ENCODE results near the gene UBD. TPM values are rescaled to one million over a fixed set of nuclear protein-coding genes. Genes with fewer than 3 reads are reported as not detected.

Gene UBD
- not detected in 2 replicates for total RNA-seq (2014; rRNA removed; shearing (Covaris generic); ENCODE audit: low replicate concordance)

DNA sequence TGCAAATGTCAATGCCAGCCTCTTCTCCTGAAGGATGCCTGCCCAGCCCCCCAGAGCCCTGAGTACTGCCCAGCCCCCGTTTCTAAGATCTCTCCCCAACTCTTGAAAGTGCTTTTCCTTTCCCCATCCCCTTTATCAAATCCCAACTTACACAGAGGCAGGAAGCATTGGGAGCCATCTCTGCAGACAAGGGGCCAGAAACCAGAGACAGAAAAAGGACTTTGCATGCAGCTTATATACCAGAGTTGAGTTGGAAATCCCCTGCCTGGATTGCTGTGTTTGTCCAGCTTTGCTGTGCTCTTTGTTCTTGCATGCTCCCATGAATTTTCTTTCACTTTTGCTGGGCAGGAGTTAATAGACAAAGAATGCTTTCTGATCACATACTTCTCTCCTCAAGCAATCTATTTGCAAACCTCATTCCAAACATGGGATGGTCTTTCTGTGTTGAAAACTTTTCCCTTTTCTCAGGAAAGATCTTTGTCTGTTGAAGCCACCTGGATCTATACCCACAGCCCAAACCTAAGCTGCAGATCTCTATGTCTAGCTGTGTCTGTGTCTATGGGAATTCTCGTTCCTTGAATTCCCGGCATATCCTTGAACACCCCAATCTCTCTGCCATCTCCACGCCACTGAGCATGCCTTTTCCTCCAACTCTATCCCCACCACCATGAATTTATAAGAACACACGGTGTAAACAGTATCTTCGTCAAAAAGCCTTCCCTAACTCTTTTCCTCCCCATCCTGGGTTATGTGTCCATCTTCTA is at the start of gene UBD:
Gene UBD (minus strand): TSS at position 209 of the 764 bp plus-strand sequence. CDS start 31 bp downstream, at position 178.
- H3K9me2 ChIP-seq (replicated peaks; ENCODE audit: insufficient read depth, low read length): no peaks in the 10 kb centered on the region
- H3K4me1 ChIP-seq (ENCODE audit: low read length): no peaks in the 10 kb centered on the region
- no peaks in the 10 kb centered on the region for H3K9me3 ChIP-seq (ENCODE audit: low read length)
- H3K27ac ChIP-seq (ENCODE audit: low read length): no peak within 1 kb of the TSS
- no peaks in the 10 kb centered on the region for H4K20me1 ChIP-seq (ENCODE audit: insufficient read depth, low read depth, low read length)
- no peak within 1 kb of the TSS for H3K9ac ChIP-seq (ENCODE audit: low read length)
- H3K79me2 ChIP-seq (ENCODE audit: low read length): no peaks in the 10 kb centered on the region
- H3K36me3 ChIP-seq (ENCODE audit: insufficient read depth, low read length): no peaks in the 10 kb centered on the region
- H3K4me2 ChIP-seq (ENCODE audit: low read depth, low read length, poor library complexity, severe bottlenecking): no peak within 1 kb of the TSS
- no peak for DNase-seq
- H2AFZ ChIP-seq (ENCODE audit: low read length): no peak within 1 kb of the TSS
- H3K4me3 ChIP-seq (ENCODE audit: low read length): no peak within 1 kb of the TSS
- H3K27me3 ChIP-seq (ENCODE audit: low read length): no peaks in the 10 kb centered on the region

DNA sequence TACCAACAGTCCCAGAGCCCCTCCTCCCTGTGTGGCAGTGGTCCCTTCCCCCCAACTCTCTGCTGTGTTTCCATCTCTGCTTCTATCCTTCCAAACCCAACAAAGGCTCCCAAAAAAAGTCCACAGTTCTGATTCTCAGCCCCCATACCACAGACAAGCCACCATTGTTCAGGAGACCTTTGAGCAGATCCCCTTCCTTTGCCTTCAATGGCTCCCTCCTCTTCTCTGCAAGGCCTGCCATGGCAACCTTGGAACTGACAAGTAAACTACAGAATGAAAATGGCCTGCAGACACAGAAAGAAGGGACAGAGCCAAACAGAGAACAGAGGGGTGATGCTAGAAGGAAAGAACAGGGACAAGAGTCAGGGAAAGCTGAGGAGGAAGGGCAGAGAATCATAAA is 48.6 kb upstream of the UBD start:
- Histone ChIP-seq H3K9me3 (ENCODE audit: low read length) (no peaks in the 10 kb centered on the region), H3K27ac (ENCODE audit: low read length) (no peak overlapping the region), H3K36me3 (ENCODE audit: insufficient read depth, low read length) (no peaks in the 10 kb centered on the region), H3K4me2 (ENCODE audit: low read depth, low read length, poor library complexity, severe bottlenecking) (no peak overlapping the region), H2AFZ (ENCODE audit: low read length) (no peak overlapping the region), H3K9ac (ENCODE audit: low read length) (no peak overlapping the region), H3K79me2 (ENCODE audit: low read length) (no peaks in the 10 kb centered on the region), H3K9me2 (replicated peaks; ENCODE audit: insufficient read depth, low read length) (no peaks in the 10 kb centered on the region), H4K20me1 (ENCODE audit: insufficient read depth, low read depth, low read length) (no peaks in the 10 kb centered on the region), H3K4me3 (ENCODE audit: low read length) (no peak overlapping the region), H3K4me1 (ENCODE audit: low read length) (no peaks in the 10 kb centered on the region), H3K27me3 (ENCODE audit: low read length) (no peaks in the 10 kb centered on the region)
- no peak for DNase-seq

DNA sequence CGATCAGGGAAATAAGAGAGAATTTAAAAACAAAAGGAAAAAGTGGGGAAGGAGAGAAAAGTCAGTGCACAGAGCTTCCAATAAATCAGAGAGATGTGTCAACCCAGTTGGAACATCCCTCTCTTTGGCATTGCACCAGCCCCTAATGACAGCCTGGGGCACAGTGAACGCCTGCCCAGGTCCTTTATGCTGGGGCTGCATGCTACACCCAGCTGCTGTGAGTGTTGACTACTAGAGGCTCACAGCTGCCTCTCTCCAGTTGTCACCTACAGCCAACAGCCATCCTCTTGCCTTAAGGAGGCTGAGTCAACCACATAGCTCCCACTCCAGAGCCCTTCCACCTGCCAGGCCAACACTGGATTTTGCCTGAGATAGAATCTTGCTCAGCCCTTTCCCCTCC is 44.4 kb upstream of the UBD start:
- DNase-seq: no peak
- Histone ChIP-seq H4K20me1 (ENCODE audit: insufficient read depth, low read depth, low read length) (no peaks in the 10 kb centered on the region), H3K27me3 (ENCODE audit: low read length) (no peaks in the 10 kb centered on the region), H3K4me1 (ENCODE audit: low read length) (no peaks in the 10 kb centered on the region), H3K27ac (ENCODE audit: low read length) (no peak overlapping the region), H2AFZ (ENCODE audit: low read length) (no peak overlapping the region), H3K9me2 (replicated peaks; ENCODE audit: insufficient read depth, low read length) (no peaks in the 10 kb centered on the region), H3K9me3 (ENCODE audit: low read length) (no peaks in the 10 kb centered on the region), H3K4me3 (ENCODE audit: low read length) (no peak overlapping the region), H3K36me3 (ENCODE audit: insufficient read depth, low read length) (no peaks in the 10 kb centered on the region), H3K79me2 (ENCODE audit: low read length) (no peaks in the 10 kb centered on the region), H3K9ac (ENCODE audit: low read length) (no peak overlapping the region), H3K4me2 (ENCODE audit: low read depth, low read length, poor library complexity, severe bottlenecking) (no peak overlapping the region)

DNA sequence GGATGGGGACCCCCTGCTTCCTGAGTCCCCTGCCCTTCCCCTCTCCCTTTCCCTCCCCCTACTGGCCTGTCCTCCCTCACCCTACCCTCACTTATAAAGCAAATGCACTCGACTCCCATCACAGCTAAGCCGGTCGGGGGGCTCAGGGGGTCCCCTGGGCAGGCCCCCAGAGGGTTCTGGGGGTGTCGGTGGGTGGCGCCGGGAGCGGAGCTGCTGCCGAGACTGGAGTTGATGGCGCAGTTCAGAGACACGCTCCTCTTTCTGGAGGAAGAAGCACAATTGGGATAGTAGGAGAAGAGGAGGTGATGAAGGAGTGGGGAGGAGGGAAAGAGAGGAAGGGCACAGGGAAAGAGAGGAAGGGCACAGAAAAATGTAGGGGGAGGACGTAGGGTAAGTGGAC is 43.9 kb upstream of the UBD start:
- no peak overlapping the region for H2AFZ ChIP-seq (ENCODE audit: low read length)
- H3K4me2 ChIP-seq (ENCODE audit: low read depth, low read length, poor library complexity, severe bottlenecking): no peak overlapping the region
- H3K36me3 ChIP-seq (ENCODE audit: insufficient read depth, low read length): no peaks in the 10 kb centered on the region
- no peaks in the 10 kb centered on the region for H3K27me3 ChIP-seq (ENCODE audit: low read length)
- no peak overlapping the region for H3K4me3 ChIP-seq (ENCODE audit: low read length)
- H3K27ac ChIP-seq (ENCODE audit: low read length): no peak overlapping the region
- H4K20me1 ChIP-seq (ENCODE audit: insufficient read depth, low read depth, low read length): no peaks in the 10 kb centered on the region
- no peaks in the 10 kb centered on the region for H3K79me2 ChIP-seq (ENCODE audit: low read length)
- H3K9ac ChIP-seq (ENCODE audit: low read length): no peak overlapping the region
- H3K9me3 ChIP-seq (ENCODE audit: low read length): no peaks in the 10 kb centered on the region
- no peaks in the 10 kb centered on the region for H3K4me1 ChIP-seq (ENCODE audit: low read length)
- H3K9me2 ChIP-seq (replicated peaks; ENCODE audit: insufficient read depth, low read length): no peaks in the 10 kb centered on the region
- DNase-seq: no peak

DNA sequence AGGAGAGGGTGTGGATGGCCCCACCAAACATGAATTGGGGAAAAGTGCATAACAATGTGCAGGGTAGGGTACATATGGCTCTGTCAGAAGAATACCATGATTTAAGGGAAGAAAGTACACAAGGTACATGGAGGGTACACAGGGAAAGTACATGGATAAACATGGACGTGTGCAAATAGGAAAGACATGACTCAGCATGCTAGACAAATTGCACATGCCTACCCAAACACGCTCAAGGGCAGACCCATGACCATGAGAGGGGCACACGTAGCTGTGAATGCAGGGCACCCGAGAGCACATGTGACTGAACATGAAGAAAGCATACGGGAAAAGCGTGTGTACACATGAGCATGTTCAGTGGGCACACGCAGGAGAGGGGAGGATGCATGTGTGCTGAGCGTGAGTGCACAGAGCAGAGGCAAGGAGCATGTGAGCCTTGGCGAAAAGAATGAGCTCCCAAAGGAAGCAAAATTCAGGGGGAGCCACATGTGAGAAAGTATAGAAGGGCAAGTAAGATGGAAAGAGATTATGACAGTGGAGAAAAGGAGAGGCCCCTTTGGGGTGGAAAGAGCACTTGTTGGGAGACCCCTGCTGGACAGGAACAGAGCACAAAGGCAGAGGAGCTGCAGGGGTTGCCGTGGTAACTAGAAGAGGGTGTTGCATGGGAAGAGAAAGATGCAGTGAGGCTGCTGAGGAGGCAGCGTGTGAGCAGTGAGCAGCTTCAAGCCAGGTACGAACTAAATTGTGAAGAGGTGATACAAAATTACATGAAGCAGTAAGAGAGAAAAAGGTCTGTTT is 43.2 kb upstream of the UBD start:
- no peaks in the 10 kb centered on the region for H3K36me3 ChIP-seq (ENCODE audit: insufficient read depth, low read length)
- peak; percentile 63 for DNase-seq

DNA sequence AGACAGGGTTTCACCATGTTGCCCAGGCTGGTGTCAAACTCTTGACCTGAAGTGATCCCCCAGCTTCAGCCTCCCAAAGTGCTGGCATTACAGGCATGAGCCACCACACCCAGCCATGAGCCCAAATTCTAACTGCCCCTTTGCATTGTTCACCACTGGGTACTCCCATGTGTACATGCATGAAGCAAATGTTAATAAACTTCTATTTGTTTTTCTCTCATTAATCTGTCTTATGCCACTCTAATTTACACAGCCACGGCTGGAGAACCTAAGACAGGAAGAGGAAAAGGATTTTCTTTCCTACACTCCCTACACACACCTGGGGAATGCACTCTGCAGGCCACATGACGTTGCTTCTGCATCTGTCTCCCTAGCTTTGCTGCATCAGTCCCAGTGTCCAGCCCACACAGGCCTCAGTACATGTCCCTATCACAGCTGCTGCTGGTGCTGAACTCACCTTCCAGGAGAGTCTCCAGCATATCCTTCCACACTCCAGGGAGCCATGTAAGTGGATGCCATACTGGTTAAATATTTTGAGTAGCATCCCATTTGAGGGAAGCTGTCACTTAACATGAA is 38.7 kb upstream of the UBD start:
- Histone ChIP-seq H3K4me2 (ENCODE audit: low read depth, low read length, poor library complexity, severe bottlenecking) (no peak overlapping the region), H3K9me2 (replicated peaks; ENCODE audit: insufficient read depth, low read length) (no peaks in the 10 kb centered on the region), H3K4me1 (ENCODE audit: low read length) (no peaks in the 10 kb centered on the region), H2AFZ (ENCODE audit: low read length) (no peak overlapping the region), H3K9ac (ENCODE audit: low read length) (no peak overlapping the region), H3K9me3 (ENCODE audit: low read length) (no peaks in the 10 kb centered on the region), H3K4me3 (ENCODE audit: low read length) (no peak overlapping the region), H3K79me2 (ENCODE audit: low read length) (no peaks in the 10 kb centered on the region), H3K36me3 (ENCODE audit: insufficient read depth, low read length) (no peaks in the 10 kb centered on the region), H3K27me3 (ENCODE audit: low read length) (no peaks in the 10 kb centered on the region), H4K20me1 (ENCODE audit: insufficient read depth, low read depth, low read length) (no peaks in the 10 kb centered on the region), H3K27ac (ENCODE audit: low read length) (no peak overlapping the region)
- DNase-seq: no peak

More for the DNA sequence above, 43.2 kb upstream of the UBD start:
- no peak overlapping the region for H3K4me3 ChIP-seq (ENCODE audit: low read length)
- no peak overlapping the region for H3K9ac ChIP-seq (ENCODE audit: low read length)
- no peaks in the 10 kb centered on the region for H3K9me2 ChIP-seq (replicated peaks; ENCODE audit: insufficient read depth, low read length)
- no peaks in the 10 kb centered on the region for H4K20me1 ChIP-seq (ENCODE audit: insufficient read depth, low read depth, low read length)
- H3K27me3 ChIP-seq (ENCODE audit: low read length): no peaks in the 10 kb centered on the region
- no peak overlapping the region for H2AFZ ChIP-seq (ENCODE audit: low read length)
- no peak overlapping the region for H3K4me2 ChIP-seq (ENCODE audit: low read depth, low read length, poor library complexity, severe bottlenecking)
- H3K79me2 ChIP-seq (ENCODE audit: low read length): no peaks in the 10 kb centered on the region
- H3K4me1 ChIP-seq (ENCODE audit: low read length): no peaks in the 10 kb centered on the region
- no peak overlapping the region for H3K27ac ChIP-seq (ENCODE audit: low read length)
- no peaks in the 10 kb centered on the region for H3K9me3 ChIP-seq (ENCODE audit: low read length)

DNA sequence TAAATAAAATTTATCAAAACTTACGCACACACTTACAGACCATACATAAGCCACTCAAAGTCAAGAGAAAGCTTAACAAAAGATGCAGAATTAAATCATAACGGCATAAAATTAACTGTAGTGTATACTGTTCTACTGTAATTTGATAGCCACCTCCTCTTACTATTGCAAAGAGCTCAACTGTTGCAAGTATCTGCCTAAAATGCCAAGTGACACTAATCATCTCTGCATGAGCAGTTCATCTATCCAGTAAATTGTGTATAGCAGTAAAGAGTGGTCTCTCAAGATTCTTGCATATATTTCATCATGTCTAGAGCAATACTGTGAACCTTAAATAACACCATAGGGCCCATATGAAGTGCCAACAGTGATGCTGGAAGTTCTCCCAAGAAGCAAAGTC is 37.7 kb upstream of the UBD start:
- no peaks in the 10 kb centered on the region for H3K27me3 ChIP-seq (ENCODE audit: low read length)
- no peak overlapping the region for H3K9ac ChIP-seq (ENCODE audit: low read length)
- DNase-seq: no peak
- H3K9me3 ChIP-seq (ENCODE audit: low read length): no peaks in the 10 kb centered on the region
- H3K4me1 ChIP-seq (ENCODE audit: low read length): no peaks in the 10 kb centered on the region
- H4K20me1 ChIP-seq (ENCODE audit: insufficient read depth, low read depth, low read length): no peaks in the 10 kb centered on the region
- no peak overlapping the region for H3K27ac ChIP-seq (ENCODE audit: low read length)
- H3K4me3 ChIP-seq (ENCODE audit: low read length): no peak overlapping the region
- H3K4me2 ChIP-seq (ENCODE audit: low read depth, low read length, poor library complexity, severe bottlenecking): no peak overlapping the region
- H2AFZ ChIP-seq (ENCODE audit: low read length): no peak overlapping the region
- H3K9me2 ChIP-seq (replicated peaks; ENCODE audit: insufficient read depth, low read length): no peaks in the 10 kb centered on the region
- no peaks in the 10 kb centered on the region for H3K36me3 ChIP-seq (ENCODE audit: insufficient read depth, low read length)
- no peaks in the 10 kb centered on the region for H3K79me2 ChIP-seq (ENCODE audit: low read length)

DNA sequence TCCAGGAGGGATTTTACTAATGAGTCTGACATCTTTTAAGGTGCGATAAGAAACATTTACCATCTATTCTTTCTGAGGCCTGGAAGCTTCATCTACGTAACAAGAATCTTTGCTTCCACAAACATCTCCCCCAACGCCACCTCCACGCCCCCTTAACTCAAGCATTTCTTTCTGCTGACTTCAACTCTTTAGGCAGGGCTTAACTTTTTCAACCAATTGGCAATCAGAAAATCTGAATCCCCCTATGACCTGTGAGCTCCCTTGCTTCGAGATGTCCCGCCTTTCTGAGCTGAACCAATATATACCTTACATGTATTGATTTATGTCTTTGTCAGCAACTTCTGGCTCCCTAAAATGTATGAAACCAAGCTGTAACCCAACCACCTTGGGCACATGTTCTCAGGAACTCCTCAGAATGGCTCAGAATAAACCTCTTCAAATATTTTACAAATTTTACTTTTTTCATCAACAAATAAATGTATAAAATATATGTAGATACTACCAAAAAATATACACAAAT is 36.9 kb upstream of the UBD start:
- Histone ChIP-seq H3K4me2 (ENCODE audit: low read depth, low read length, poor library complexity, severe bottlenecking) (no peak overlapping the region), H3K36me3 (ENCODE audit: insufficient read depth, low read length) (no peaks in the 10 kb centered on the region), H3K9me3 (ENCODE audit: low read length) (no peaks in the 10 kb centered on the region), H3K4me3 (ENCODE audit: low read length) (no peak overlapping the region), H3K79me2 (ENCODE audit: low read length) (no peaks in the 10 kb centered on the region), H2AFZ (ENCODE audit: low read length) (no peak overlapping the region), H3K9me2 (replicated peaks; ENCODE audit: insufficient read depth, low read length) (no peaks in the 10 kb centered on the region), H3K27ac (ENCODE audit: low read length) (no peak overlapping the region), H4K20me1 (ENCODE audit: insufficient read depth, low read depth, low read length) (no peaks in the 10 kb centered on the region), H3K27me3 (ENCODE audit: low read length) (no peaks in the 10 kb centered on the region), H3K9ac (ENCODE audit: low read length) (no peak overlapping the region), H3K4me1 (ENCODE audit: low read length) (no peaks in the 10 kb centered on the region)
- no peak for DNase-seq

Measured in Karpas-422 (cell line).